Uterus (tissue), 4 donors: Measurements from ENCODE around the gene OR10AD1. TPM values are rescaled to one million over a fixed set of nuclear protein-coding genes. Genes with fewer than 3 reads are reported as not detected.

ENCODE experiments used
- DNase-seq, 2 donors: peaks; one replicate each; pipeline ENCODE4 v3.0.0-alpha.2; 2019 to 2020
- H3K27ac ChIP-seq, 2 donors: fragments of 200-600 bp; sonication (generic); 1 replicate in 1 of 2; 2 replicates in 1 of 2; pipeline ENCODE4 v1.5.1; 2016 to 2018
- H3K27me3 ChIP-seq, 2 donors: fragments of 200-600 bp; sonication (generic); one replicate each; pipeline ENCODE4 v1.5.1; 2018 to 2019; ENCODE audit warnings: control low read depth in 1 of 2
- H3K36me3 ChIP-seq, 2 donors: fragments of 200-600 bp; sonication (generic); one replicate each; pipeline ENCODE4 v1.5.1; 2019; ENCODE audit warnings: control low read depth in 1 of 2
- H3K4me1 ChIP-seq, 2 donors: fragments of 200-600 bp; sonication (generic); one replicate each; pipeline ENCODE4 v1.5.1; 2018 to 2019; ENCODE audit warnings: control low read depth in 1 of 2
- H3K4me3 ChIP-seq, 2 donors: fragments of 200-600 bp; sonication (generic); 1 replicate in 1 of 2; 2 replicates in 1 of 2; pipeline ENCODE4 v1.5.1; 2018 to 2019; ENCODE audit warnings: mild to moderate bottlenecking in 1 of 2
- H3K9me3 ChIP-seq, 2 donors: fragments of 200-600 bp; sonication (generic); one replicate each; pipeline ENCODE4 v1.5.1; 2019; ENCODE audit warnings: control low read depth in 1 of 2
- POLR2A ChIP-seq, 2 donors: fragments of 450-650 bp; IDR thresholded peaks; one replicate each; pipeline ENCODE4 v1.6.1; 2016; ENCODE audit warnings: antibody characterized with exemption in 2 of 2, mild to moderate bottlenecking in 1 of 2, moderate library complexity in 1 of 2
- intact Hi-C: fragments of 100-400 bp; cut with DNase I; formaldehyde crosslinking; loops from one replicate; pipeline ENCODE4 v1.15.1; 2023; ENCODE audit warnings: low total_unique reads
- total RNA-seq, 4 donors: library from RNA; depleted of rRNA in 3 of 4; stranded (reverse); fragments of >200 nt in 3 of 4; gene quantifications; one replicate each; pipeline versions ENCODE4 v1.1.0 to v1.2.4, GENCODE V29; 2014 to 2023
- TF ChIP-seq, protein P1 (sequence below), 4 experiments: fragments of 200-600 bp in 2 of 4; fragments of 450-650 bp in 2 of 4; sonication (generic) in 2 of 4; IDR thresholded peaks; one replicate each; pipeline ENCODE4 v1.5.1; 2016 to 2019; ENCODE audit warnings: antibody characterized with exemption in 4 of 4, mild to moderate bottlenecking in 2 of 4, moderate library complexity in 1 of 4
- donor health status: DM: yes; HTN: yes; CAD: no.

Gene OR10AD1
- total RNA-seq, 4 donors from 2014 or later = not detected

DNA sequence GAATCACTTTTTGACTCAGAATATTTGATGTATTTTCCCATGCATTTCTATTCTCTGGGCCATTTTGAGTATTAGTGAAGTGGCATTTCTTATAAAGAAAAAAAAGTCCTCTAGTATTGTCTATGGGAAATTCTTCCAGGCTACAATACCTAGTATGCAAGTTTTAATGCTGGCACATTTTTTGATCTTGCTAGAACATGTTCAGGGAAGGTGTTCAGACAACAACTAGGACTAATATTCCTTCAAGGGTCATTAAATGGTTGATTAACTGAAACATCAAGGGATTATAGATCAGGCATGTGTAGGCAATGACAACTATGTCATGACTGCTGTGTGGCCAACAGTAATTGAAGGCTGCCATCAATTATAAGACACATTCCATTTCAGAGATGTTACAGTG, 12.0 kb downstream of the OR10AD1 start:
- Histone ChIP-seq H3K27ac (no peak overlapping the region), H3K4me1 (no peaks in the 10 kb centered on the region), H3K36me3 (no peaks in the 10 kb centered on the region), H3K4me3 (no peak overlapping the region), H3K9me3 (no peaks in the 10 kb centered on the region), H3K27me3 (no peaks in the 10 kb centered on the region)
- TF ChIP-seq, protein P1, sequence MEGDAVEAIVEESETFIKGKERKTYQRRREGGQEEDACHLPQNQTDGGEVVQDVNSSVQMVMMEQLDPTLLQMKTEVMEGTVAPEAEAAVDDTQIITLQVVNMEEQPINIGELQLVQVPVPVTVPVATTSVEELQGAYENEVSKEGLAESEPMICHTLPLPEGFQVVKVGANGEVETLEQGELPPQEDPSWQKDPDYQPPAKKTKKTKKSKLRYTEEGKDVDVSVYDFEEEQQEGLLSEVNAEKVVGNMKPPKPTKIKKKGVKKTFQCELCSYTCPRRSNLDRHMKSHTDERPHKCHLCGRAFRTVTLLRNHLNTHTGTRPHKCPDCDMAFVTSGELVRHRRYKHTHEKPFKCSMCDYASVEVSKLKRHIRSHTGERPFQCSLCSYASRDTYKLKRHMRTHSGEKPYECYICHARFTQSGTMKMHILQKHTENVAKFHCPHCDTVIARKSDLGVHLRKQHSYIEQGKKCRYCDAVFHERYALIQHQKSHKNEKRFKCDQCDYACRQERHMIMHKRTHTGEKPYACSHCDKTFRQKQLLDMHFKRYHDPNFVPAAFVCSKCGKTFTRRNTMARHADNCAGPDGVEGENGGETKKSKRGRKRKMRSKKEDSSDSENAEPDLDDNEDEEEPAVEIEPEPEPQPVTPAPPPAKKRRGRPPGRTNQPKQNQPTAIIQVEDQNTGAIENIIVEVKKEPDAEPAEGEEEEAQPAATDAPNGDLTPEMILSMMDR (IDR thresholded peaks at IDR 0.05) = no peak
- TF ChIP-seq POLR2A (IDR thresholded peaks at IDR 0.05) = no peak
- intact Hi-C loops = no loop called here
- no peak for DNase-seq

DNA sequence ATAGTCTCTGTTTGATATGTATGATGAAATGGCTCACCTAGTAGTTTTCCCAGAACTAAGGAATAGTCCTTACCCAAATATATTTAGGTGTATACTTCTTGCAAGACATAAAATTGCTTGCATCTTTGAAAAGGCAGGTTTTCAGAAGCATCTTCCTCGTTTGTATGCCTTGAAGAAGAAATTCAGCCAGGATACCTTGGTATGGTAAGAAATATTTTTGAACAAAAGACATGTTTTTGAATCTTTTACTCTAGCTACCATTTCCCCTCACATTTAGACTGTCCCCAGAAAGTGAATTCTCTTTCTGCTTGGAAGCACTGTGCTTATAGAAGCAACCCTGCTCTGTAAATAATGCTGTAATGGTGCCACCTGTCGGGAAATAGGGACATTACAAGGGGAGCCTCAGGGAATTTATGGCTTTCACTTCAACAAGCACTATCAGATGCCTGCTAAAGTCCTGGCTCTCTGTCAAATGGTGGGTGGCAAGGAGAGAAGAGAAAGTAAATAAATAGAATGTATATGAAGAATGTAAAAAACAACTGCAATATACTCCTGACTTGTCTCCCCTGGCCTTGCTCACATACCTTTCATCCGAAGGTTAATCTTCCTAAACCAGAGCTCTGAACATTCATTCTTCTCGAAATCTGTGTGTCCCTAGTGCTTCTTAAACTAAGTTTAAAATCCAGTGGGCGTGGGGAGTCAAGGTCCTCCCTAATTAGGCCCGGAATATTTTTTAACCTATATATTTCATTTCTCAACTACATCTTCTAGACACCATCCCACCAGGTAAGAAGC, 13.6 kb downstream of the OR10AD1 start:
- Histone ChIP-seq H3K27ac (no peak overlapping the region), H3K9me3 (no peaks in the 10 kb centered on the region), H3K4me1 (no peaks in the 10 kb centered on the region), H3K4me3 (no peak overlapping the region), H3K36me3 (no peaks in the 10 kb centered on the region), H3K27me3 (no peaks in the 10 kb centered on the region)
- no peak for TF ChIP-seq POLR2A (IDR thresholded peaks at IDR 0.05)
- TF ChIP-seq, protein P1 (IDR thresholded peaks at IDR 0.05) = peak; percentile 83 to 89 (median 86)
- intact Hi-C loops = no loop called here
- DNase-seq = peak; percentile 59 to 75

DNA sequence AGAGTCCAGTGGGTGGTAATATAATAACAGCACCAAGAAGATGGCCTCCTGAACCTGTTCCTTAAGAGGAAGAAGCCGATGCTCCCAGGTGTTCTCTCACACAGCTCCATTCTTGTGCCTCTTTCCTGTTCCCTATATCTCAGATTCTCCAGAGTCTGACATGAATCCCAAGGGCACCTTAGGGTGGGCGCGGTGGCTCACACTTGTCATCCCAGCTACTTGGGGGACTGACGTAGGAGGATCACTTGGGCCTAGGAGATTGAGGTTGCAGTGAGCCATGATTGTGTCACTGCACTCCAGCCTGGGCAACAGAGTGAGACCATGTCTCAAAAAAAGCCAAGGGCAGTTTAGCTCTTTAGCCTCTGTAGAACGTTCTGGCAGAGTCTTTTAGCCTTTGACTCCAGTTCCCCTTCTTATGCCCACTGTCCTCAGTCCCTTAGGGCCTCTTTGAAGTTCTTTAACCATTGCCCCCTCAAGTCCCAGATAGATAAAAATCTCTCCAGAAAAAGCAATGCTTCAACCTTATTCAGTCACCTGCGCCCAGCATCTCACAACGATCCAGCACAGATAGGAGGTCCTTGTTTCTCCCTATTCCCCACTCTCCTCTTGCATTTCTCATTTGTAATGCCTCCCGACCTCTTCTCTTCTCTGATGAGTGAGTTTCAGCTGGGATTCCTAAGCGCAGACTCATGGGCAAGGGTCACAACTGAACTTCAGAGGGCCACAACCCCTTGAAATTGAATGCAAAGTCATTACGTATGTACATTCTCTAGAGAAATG, 15.0 kb downstream of the OR10AD1 start:
- intact Hi-C loops = no loop called here
- Histone ChIP-seq H3K4me1 (no peaks in the 10 kb centered on the region), H3K4me3 (no peak overlapping the region), H3K9me3 (no peaks in the 10 kb centered on the region), H3K27ac (no peak overlapping the region), H3K36me3 (no peaks in the 10 kb centered on the region), H3K27me3 (no peaks in the 10 kb centered on the region)
- DNase-seq = no peak
- no peak for TF ChIP-seq POLR2A (IDR thresholded peaks at IDR 0.05)
- TF ChIP-seq, protein P1 (IDR thresholded peaks at IDR 0.05) = no peak

DNA sequence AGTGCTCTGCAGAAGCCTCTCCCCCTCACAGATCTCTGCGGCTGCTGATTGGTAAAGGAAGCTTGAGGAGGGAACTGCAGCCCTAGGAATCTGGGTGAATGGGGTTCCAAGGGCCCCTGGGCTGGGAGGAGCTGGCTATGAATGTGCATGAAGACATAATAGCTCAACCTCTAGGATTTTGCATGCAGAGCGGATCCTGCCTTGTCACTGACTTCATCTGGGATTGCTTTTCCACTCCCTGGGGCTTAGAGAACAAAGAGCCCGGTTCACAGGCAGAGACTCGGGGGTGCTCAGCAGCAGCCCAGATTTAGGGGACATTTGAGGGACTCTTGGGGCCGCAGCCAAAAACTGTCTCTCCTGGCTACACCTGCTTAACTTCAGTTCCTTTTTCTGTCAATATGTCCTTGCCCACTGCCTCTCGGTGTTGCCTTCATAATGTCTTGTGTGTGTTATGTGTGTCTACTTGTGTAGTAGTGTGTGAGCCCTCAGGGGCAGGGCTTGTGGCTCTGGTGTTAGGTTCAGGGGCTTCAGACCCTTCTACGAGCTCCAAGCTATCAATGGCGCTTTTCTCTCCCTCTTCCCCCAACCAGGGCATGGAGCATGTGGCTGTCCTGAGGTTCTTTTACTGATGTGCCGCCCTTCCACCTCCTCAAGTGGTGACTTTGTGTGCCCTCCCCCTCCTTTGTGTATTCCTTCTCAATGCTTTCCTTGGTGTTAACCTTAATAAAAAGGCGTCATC, 17.7 kb downstream of the OR10AD1 start:
- no peak for DNase-seq
- TF ChIP-seq POLR2A (IDR thresholded peaks at IDR 0.05) = no peak
- TF ChIP-seq, protein P1 (IDR thresholded peaks at IDR 0.05) = no peak
- Histone ChIP-seq H3K9me3 (no peaks in the 10 kb centered on the region), H3K36me3 (no peaks in the 10 kb centered on the region), H3K4me3 (peak overlapping the region in 1 of 2 donors; percentile 69), H3K27ac (no peak overlapping the region), H3K27me3 (no peaks in the 10 kb centered on the region), H3K4me1 (no peaks in the 10 kb centered on the region)
- intact Hi-C loops = no loop called here
